Right lobe of liver (tissue), 4 donors: ENCODE results near the gene ANKH.

Source experiments
- CTCF ChIP-seq, 4 donors: fragments of 200-600 bp in 3 of 4; fragments of 450-650 bp in 1 of 4; IDR thresholded peaks; one replicate each; pipeline versions ENCODE4 v1.5.1 to v1.8.0; 2016 to 2022; ENCODE audit warnings: antibody characterized with exemption in 4 of 4, mild to moderate bottlenecking in 2 of 4
- POLR2A ChIP-seq: fragments of 450-650 bp; IDR thresholded peaks from one replicate; pipeline ENCODE4 v1.6.1; 2017; ENCODE audit warnings: antibody characterized with exemption, mild to moderate bottlenecking
- donor health status: DM: no; HTN: no; CAD: no.
- donor health status: DM: no; HTN: no; CAD: no.
- donor health status: DM: no; HTN: yes; CAD: no.

GRCh38 chr5:14851050-14851419 lies 20.5 kb downstream of the ANKH start:
- TF ChIP-seq CTCF (IDR thresholded peaks at IDR 0.05) = no peak
- no peak for TF ChIP-seq POLR2A
